Central memory CD8-positive, alpha-beta T cell (primary cell): ENCODE measurements around the gene ARMH1.

Source experiments
- ATAC-seq: fragments of 150-1000 bp; cut with Tn5 transposase; replicated peaks from 2 replicates; pipeline ENCODE4 v1.10.0; 2022; ENCODE audit warnings: mild to moderate bottlenecking, moderate FRiP score, moderate number of reproducible peaks; ENCODE audit not compliant: poor library complexity, severe bottlenecking; ENCODE audit errors: extremely low read depth
- DNase-seq, 2 donors: peaks; one replicate each; pipeline ENCODE4 v3.0.0; 2021; ENCODE audit warnings: low spot score in 2 of 2
- H3K27ac Mint-ChIP-seq: one replicate; pipeline ENCODE4 v1.8.0; 2022; ENCODE audit warnings: low read depth, mild to moderate bottlenecking, moderate library complexity, mixed read lengths
- H3K27me3 Mint-ChIP-seq: one replicate; pipeline ENCODE4 v1.8.0; 2022; ENCODE audit warnings: mixed read lengths
- H3K36me3 Mint-ChIP-seq: one replicate; pipeline ENCODE4 v1.8.0; 2022; ENCODE audit warnings: mild to moderate bottlenecking, moderate library complexity, mixed read lengths; ENCODE audit not compliant: insufficient read depth
- H3K4me1 Mint-ChIP-seq: one replicate; pipeline ENCODE4 v1.8.0; 2022; ENCODE audit warnings: mixed read lengths
- H3K4me3 Mint-ChIP-seq: one replicate; pipeline ENCODE4 v1.8.0; 2022; ENCODE audit warnings: mild to moderate bottlenecking, moderate library complexity, mixed read lengths
- H3K9me3 Mint-ChIP-seq: one replicate; pipeline ENCODE4 v1.8.0; 2022; ENCODE audit warnings: mixed read lengths

The ARMH1 gene

DNA sequence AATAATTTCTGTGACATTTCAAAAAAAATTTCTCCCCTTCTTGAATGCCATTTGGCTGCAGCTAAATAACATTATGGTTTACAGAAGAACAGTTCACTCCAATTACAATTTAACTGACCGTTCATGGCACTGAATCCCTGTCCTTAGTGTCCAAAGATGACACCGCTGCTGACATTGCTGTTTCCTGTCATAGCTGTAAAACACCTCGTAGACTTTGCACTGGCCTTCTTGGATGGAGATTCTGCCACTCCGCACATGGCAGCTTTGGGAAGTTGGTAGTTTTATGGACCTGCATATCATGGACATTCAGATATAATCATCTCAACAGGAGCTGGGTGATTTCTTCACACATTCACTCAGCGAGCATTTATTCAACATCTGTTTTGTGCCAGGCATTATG lies 5.0 kb downstream of the ARMH1 start:
- Mint-ChIP-seq H3K36me3 (peaks cover 3% of the 10 kb centered on the region), H3K27ac (no peak overlapping the region), H3K27me3 (no peaks in the 10 kb centered on the region), H3K4me1 (peaks cover 7% of the 10 kb centered on the region), H3K4me3 (no peak overlapping the region), H3K9me3 (no peaks in the 10 kb centered on the region)
- DNase-seq (no peak), ATAC-seq (no peak)

DNA sequence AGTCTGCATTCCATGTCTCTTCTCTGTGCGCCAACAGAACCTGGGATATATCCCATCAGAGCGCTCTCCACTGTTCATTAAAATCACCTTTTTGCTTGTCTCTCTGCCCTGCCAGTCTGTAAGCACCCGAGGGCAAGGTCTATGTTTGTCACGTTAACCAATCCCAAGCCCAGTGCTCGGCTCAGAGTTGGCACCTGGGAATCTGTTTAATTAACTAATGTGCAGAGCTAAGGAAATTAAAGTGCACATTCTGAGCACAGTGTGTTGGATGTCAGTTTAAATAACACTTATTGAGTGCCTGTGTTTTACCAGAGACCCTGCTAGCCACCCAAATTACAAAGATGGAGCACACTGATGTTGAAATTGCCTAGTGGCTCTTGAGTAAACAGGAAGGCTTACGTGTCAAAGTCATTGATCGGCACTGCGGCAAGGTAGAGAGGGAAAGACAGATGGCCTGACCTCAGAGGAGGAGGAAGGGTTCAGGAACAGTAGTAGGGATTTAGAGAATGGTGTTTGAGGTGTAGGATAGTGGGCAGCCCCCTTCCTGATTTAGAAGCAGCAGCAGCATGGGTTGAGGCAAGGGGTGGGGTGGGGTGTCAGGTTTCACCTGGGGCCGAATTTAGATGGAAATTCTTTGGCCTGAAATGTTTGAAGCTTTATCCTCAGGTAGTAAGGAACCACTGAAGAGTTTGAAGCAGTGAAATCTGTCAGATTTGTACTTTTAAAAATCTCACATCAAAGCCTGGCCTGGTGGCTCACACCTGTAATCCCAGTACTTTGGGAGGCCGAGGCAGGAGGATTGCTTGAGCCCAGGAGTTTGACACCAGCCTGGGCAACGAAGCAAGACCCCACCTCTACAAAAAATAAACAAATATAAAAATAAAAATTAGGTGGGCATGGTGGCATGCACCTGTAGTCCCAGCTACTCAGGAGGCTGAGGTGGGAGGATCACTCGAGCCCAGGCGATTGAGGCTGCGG lies 7.7 kb downstream of the ARMH1 start:
- no peaks in the 10 kb centered on the region for H3K9me3 Mint-ChIP-seq
- ATAC-seq, result no peak
- no peak overlapping the region for H3K27ac Mint-ChIP-seq

DNA sequence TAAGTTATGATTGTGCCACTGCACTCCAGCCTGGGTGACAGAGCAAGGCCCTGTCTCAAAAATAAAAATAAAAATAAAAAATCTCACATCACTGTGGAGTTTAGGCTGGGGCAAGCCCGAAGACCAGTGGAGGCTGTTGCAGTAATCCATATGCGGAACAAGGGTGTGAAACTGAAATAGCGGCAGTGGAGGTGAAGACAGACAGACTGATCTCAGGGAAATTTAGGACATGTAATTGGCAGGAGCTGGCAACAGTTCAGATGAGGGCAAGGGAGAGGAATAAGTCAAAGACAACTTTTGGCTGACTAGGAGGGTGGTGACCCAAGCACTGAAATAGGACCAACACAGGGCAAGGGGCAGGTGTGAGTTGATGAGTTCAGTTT lies 8.4 kb downstream of the ARMH1 start:
- no peaks in the 10 kb centered on the region for H3K4me1 Mint-ChIP-seq
- ATAC-seq (no peak), DNase-seq (no peak)
- H3K9me3 Mint-ChIP-seq, result no peaks in the 10 kb centered on the region
- no peak overlapping the region for H3K4me3 Mint-ChIP-seq
- peaks cover 4% of the 10 kb centered on the region for H3K36me3 Mint-ChIP-seq
- H3K27me3 Mint-ChIP-seq, result no peaks in the 10 kb centered on the region
- no peak overlapping the region for H3K27ac Mint-ChIP-seq

More for the DNA sequence above, 7.7 kb downstream of the ARMH1 start:
- no peak overlapping the region for H3K4me3 Mint-ChIP-seq
- H3K4me1 Mint-ChIP-seq, result no peaks in the 10 kb centered on the region
- H3K27me3 Mint-ChIP-seq, result no peaks in the 10 kb centered on the region
- no peak for DNase-seq
- peaks cover 4% of the 10 kb centered on the region for H3K36me3 Mint-ChIP-seq

DNA sequence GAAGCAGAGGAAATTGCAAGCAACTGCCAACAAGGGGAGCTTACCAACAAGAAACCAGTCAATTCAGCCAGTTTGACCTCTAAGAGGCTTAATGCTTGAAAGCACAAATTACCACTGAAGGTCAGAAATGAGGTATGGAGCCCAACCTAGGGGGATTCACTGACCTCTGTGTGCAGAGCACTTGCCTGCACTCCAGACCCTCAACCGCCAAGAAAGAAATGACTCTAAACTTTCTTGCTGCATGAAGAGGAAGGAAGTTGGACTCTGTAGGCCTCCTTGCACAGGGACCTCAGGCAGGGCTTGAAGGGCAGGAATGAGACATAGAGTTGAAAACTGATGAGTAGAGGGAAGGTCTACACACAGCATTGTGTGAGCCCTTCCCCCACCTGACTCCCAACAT lies 10.0 kb downstream of the ARMH1 start:
- no peak for DNase-seq
- H3K27me3 Mint-ChIP-seq, result no peaks in the 10 kb centered on the region
- H3K9me3 Mint-ChIP-seq, result no peaks in the 10 kb centered on the region
- no peaks in the 10 kb centered on the region for H3K4me1 Mint-ChIP-seq
- H3K36me3 Mint-ChIP-seq, result peaks cover 4% of the 10 kb centered on the region
- H3K4me3 Mint-ChIP-seq, result no peak overlapping the region
- H3K27ac Mint-ChIP-seq, result no peak overlapping the region
- no peak for ATAC-seq

DNA sequence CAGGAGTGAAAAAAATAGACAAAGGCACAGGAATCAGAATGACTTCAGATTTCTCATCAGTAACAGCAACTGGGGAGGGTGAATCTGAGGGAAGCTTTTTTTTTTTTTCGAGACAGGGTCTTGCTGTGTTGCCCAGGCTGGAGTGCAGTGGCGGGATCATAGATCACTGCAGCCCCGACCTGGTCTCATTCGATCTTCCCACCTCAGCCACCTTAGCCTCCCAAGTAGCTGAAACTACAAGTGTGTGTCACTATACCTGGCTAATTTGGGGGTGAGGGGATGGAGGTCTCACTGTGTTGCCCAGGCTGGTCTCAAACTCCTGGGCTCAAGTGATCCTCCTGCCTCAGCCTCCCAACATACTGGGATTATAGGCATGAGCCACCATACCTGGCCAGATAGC lies 10.7 kb downstream of the ARMH1 start:
- H3K27me3 Mint-ChIP-seq, result no peaks in the 10 kb centered on the region
- no peak overlapping the region for H3K4me3 Mint-ChIP-seq
- H3K9me3 Mint-ChIP-seq, result no peaks in the 10 kb centered on the region
- ATAC-seq (no peak), DNase-seq (no peak)
- H3K27ac Mint-ChIP-seq, result no peak overlapping the region
- H3K36me3 Mint-ChIP-seq, result peaks cover 4% of the 10 kb centered on the region
- H3K4me1 Mint-ChIP-seq, result no peaks in the 10 kb centered on the region

DNA sequence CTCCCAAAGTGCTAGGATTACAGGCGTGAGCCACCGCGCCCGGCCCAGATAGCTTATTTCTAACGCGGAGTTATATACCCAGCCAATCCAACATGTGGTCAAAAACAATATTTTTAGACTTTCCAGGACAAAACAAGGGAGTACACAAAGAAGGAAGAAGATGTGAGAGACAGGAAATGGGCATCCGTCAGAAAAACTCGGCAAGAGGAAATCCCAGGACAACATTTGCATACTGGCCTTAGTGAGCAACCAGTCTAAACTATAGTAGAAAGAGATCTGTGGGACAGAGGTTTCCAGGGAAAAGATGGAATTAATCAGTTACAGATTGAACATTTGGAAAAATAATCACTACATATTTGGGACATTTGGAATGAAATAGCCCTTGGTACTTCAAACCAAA lies 11.4 kb downstream of the ARMH1 start:
- Mint-ChIP-seq H3K4me3 (no peak overlapping the region), H3K27ac (no peak overlapping the region), H3K9me3 (no peaks in the 10 kb centered on the region), H3K27me3 (peaks cover under 1% of the 10 kb centered on the region), H3K4me1 (no peaks in the 10 kb centered on the region), H3K36me3 (peaks cover 4% of the 10 kb centered on the region)
- ATAC-seq (no peak), DNase-seq (no peak)

DNA sequence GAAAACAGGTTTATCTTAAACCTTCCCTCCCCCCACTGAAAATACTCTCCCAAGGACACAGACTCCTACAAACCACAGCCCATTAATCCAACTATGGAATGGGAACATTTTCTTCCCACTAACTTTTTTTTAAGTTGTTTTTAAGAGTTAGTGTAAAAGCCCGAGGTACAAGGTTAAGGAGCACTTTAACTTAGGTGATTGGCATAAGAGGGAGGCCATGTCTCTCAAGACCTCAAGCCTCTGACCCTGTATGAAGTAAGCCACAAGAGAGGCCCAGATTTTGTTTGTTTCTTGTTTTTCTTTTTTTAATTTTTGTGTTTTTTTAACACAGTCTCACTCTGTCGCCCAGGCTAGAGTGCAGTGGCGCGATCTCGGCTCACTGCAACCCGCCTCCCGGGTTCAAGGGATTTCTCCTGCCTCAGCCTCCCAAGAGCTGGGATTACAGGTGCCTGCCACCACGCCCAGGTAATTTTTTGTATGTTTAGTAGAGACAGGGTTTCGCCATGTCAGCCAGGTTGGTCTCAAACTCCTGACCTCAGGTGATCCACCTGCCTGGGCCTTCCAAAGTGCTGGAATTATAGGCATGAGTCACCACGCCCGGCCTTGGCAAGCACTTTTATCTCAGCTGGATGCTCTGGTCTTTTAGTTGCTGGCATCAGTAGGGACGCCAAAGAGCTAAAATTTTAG lies 14.4 kb downstream of the ARMH1 start:
- ATAC-seq (no peak), DNase-seq (no peak)
- Mint-ChIP-seq H3K27me3 (peaks cover 11% of the 10 kb centered on the region), H3K36me3 (peaks cover 6% of the 10 kb centered on the region), H3K4me3 (no peak overlapping the region), H3K4me1 (no peaks in the 10 kb centered on the region), H3K9me3 (no peaks in the 10 kb centered on the region), H3K27ac (no peak overlapping the region)

DNA sequence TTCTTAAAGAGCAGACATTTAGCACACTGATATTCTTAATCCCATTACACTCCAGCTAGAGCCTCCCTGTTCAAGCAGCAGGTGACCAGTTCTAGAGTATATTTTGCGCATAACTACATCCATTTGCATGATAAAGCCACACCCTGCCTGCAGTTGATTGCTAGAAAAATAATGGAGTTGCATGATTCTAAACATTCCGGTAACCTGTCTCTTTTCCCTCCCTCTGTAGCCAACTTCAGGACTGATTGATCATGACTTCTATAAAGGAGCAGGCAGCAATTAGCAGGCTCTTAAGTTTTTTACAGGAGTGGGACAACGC lies 14.9 kb downstream of the ARMH1 start:
- H3K9me3 Mint-ChIP-seq, result no peaks in the 10 kb centered on the region

DNA sequence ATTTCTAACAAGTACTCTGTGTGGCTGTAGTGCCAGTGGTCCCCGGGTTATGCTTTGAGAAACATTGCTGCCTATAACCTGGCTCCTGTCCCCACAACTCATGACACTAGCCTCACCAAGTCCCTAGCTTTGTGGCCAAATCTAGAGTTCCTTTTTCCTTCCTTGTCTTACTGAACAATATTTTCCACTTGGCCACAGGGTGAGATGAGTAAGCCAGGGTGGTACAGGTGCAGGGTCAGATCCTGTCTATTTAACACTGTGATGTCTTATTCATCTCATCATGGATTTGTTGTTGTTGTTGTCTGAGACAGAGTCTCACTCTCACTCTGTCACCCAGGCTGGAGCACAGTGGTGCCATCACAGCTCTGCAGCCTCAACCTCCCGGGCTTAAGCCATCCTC lies 18.6 kb downstream of the ARMH1 start:
- Mint-ChIP-seq H3K4me1 (peaks cover 6% of the 10 kb centered on the region), H3K27me3 (peaks cover 11% of the 10 kb centered on the region)

More for the DNA sequence above, 14.9 kb downstream of the ARMH1 start:
- H3K36me3 Mint-ChIP-seq, result peaks cover 4% of the 10 kb centered on the region
- no peak overlapping the region for H3K4me3 Mint-ChIP-seq
- peaks cover 11% of the 10 kb centered on the region for H3K27me3 Mint-ChIP-seq
- no peaks in the 10 kb centered on the region for H3K4me1 Mint-ChIP-seq
- DNase-seq (no peak), ATAC-seq (no peak)
- no peak overlapping the region for H3K27ac Mint-ChIP-seq

DNA sequence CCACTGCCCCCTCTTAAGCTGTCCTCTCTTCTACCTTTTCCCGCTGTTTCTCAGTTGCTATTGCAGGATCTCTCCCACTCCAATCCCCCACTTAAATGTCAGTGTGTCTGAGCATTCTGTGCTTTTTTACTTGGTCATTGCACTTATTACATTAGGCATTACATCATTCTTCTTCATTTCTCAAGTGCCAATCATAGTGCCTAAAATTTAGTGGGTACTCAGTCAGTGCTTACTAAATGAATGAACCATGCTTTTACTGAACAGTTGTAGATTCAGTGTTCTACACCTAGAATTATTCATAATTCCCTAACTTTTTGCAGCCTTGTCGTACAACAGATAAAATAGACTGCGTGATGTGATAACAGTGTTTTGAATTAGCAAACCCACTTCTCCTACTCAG lies 19.4 kb downstream of the ARMH1 start:
- DNase-seq, result no peak
- no peak overlapping the region for H3K4me3 Mint-ChIP-seq
- H3K9me3 Mint-ChIP-seq, result no peaks in the 10 kb centered on the region
- H3K27ac Mint-ChIP-seq, result no peak overlapping the region
- H3K27me3 Mint-ChIP-seq, result peaks cover 11% of the 10 kb centered on the region
- peaks cover 6% of the 10 kb centered on the region for H3K4me1 Mint-ChIP-seq
- no peak for ATAC-seq
- H3K36me3 Mint-ChIP-seq, result peaks cover 3% of the 10 kb centered on the region

More for the DNA sequence above, 18.6 kb downstream of the ARMH1 start:
- ATAC-seq, result no peak
- no peak overlapping the region for H3K27ac Mint-ChIP-seq
- H3K9me3 Mint-ChIP-seq, result no peaks in the 10 kb centered on the region
- no peak overlapping the region for H3K4me3 Mint-ChIP-seq
- H3K36me3 Mint-ChIP-seq, result peaks cover 2% of the 10 kb centered on the region
- DNase-seq, result no peak

DNA sequence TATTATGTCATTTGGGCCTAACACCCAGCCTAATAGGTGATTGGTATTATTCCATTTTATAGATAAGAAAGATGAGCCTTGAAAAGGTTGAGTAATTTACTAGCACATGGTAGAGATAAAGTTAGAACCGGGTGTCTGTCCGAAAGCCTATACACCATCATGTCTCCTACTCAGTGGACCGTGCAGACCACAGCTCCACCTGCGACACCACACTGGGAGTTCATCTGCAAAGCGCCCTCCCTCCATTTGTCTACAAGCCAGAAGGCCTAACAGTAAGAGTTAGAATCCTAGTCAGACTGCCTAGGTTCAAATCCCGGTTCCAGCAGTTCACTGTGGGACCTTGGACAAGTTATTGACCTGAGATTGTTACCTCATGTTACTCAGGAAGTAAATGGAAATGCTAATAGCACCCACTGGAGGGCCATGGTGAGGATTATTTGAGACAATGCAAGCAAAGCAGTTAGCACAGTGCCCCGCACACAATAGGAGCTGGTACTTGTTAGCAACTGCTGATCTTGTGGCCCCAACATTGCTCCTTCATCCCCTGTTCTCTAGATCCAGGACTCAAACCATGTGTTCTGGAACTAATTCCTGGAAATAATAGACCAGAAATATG lies 20.5 kb downstream of the ARMH1 start:
- ATAC-seq (no peak), DNase-seq (no peak)
- Mint-ChIP-seq H3K27ac (no peak overlapping the region), H3K27me3 (peaks cover 11% of the 10 kb centered on the region), H3K36me3 (peaks cover 3% of the 10 kb centered on the region), H3K9me3 (no peaks in the 10 kb centered on the region), H3K4me3 (no peak overlapping the region), H3K4me1 (peaks cover 6% of the 10 kb centered on the region)

DNA sequence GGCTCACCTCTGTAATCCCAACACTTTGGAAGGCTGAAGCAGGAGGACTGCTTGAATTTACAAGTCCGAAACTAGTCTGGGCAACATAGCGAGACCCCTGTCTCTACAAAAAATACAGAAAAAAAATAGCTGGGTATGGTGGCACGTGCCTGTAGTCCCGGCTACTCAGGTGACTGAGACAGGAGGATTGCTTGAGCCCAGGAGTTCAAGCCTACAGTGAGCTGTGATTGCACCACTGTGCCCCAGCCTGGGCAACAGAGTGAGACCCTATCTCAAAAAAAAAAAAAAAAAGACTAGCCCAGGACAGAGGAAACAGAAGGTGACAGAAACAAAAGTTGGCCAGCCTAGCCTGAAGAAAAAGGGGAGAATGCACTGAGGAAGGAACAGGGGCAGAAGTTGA lies 21.2 kb downstream of the ARMH1 start:
- ATAC-seq (no peak), DNase-seq (no peak)
- H3K27me3 Mint-ChIP-seq, result peaks cover 11% of the 10 kb centered on the region
- peak overlapping the region; percentile 26 for H3K27ac Mint-ChIP-seq
- H3K4me1 Mint-ChIP-seq, result peaks cover 6% of the 10 kb centered on the region
- H3K9me3 Mint-ChIP-seq, result no peaks in the 10 kb centered on the region
- H3K36me3 Mint-ChIP-seq, result peaks cover 3% of the 10 kb centered on the region
- H3K4me3 Mint-ChIP-seq, result no peak overlapping the region

DNA sequence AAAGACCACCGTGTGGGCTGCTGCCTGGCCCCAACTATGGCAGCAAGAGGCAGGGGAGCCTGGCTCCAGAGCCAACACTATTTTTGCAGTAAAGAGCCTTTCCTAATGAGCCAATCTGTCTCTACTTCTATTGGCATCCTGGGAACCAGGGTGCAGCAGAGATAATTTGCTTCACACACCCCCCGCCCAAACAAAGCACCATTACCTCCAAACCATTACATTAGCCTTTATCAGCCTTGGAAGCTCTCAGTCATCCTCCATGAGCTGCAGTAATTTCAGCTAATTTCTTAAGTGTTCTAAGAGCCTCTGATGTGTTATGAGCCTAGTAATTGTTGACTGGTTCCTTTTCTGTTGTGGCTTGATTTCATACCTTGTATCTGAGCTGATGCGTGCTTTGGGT lies 21.6 kb downstream of the ARMH1 start:
- peaks cover 6% of the 10 kb centered on the region for H3K4me1 Mint-ChIP-seq
- no peak for DNase-seq
- no peak for ATAC-seq
- H3K9me3 Mint-ChIP-seq, result no peaks in the 10 kb centered on the region
- peaks cover 8% of the 10 kb centered on the region for H3K27me3 Mint-ChIP-seq
- H3K27ac Mint-ChIP-seq, result peak overlapping the region; percentile 26
- H3K36me3 Mint-ChIP-seq, result peaks cover 3% of the 10 kb centered on the region
- H3K4me3 Mint-ChIP-seq, result no peak overlapping the region
